MG63 (cell line): ENCODE measurements around the gene BICD2. TPM values are rescaled to one million over a fixed set of nuclear protein-coding genes. Genes with fewer than 3 reads are reported as not detected.
A peak's percentile ranks its signal among the peaks of the same experiment; 100 is the strongest.

ENCODE experiments used
- DNase-seq: peaks from one replicate; pipeline ENCODE4 v3.0.0-alpha.2; 2020
- H3K27me3 ChIP-seq: fragments of 250-450 bp; sonication (Bioruptor Pico); 2 replicates; pipeline ENCODE4 v1.5.1; 2020; ENCODE audit warnings: mild to moderate bottlenecking, moderate library complexity
- H3K36me3 ChIP-seq: fragments of 250-450 bp; sonication (Bioruptor Pico); 2 replicates; pipeline ENCODE4 v1.5.1; 2020; ENCODE audit warnings: mild to moderate bottlenecking, moderate library complexity
- H3K4me3 ChIP-seq: fragments of 250-450 bp; sonication (Bioruptor Pico); 2 replicates; pipeline ENCODE4 v1.5.1; 2020; ENCODE audit warnings: mild to moderate bottlenecking, moderate library complexity
- H3K9me3 ChIP-seq: fragments of 250-450 bp; sonication (Bioruptor Pico); 2 replicates; pipeline ENCODE4 v1.5.1; 2020; ENCODE audit warnings: mild to moderate bottlenecking, moderate library complexity
- total RNA-seq: library from RNA; depleted of rRNA; stranded (reverse); fragments of >200 nt; shearing (Covaris generic); gene quantifications from 2 replicates; pipeline ENCODE4 v1.2.3, GENCODE V29; 2014; ENCODE audit warnings: low replicate concordance

BICD2 gene
- total RNA-seq, 1 experiment from 2014 or later = 49.5 TPM

DNA sequence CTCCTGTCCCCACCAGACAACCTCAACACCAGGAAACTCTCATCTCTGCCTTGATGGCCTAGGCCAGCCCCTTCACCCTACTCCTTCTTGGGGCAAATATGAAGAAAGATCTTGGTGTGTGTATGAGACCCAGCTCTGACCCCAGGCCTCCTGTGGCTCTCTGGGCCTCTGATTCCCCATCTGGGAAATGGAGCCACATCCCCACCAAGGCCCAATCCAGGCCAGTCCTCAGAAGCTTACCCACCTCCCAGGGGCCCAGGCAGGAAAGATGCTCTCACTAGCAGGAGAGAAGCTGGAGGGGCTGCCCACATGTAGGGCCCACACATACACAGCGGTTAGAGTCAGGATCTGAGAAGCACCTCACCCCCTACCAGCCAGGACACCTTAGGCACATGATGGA, 38.9 kb downstream of the BICD2 start:
- peaks cover 23% of the 10 kb centered on the region for H3K36me3 ChIP-seq

GRCh38 chr9:92725266-92725545, 39.4 kb downstream of the BICD2 start:
- Histone ChIP-seq H3K27me3 (no peaks in the 10 kb centered on the region), H3K9me3 (no peaks in the 10 kb centered on the region), H3K36me3 (peaks cover 23% of the 10 kb centered on the region), H3K4me3 (no peak overlapping the region)
- no peak for DNase-seq

More for the DNA sequence above, 38.9 kb downstream of the BICD2 start:
- H3K9me3 ChIP-seq = no peaks in the 10 kb centered on the region
- no peak for DNase-seq
- H3K27me3 ChIP-seq = no peaks in the 10 kb centered on the region
- H3K4me3 ChIP-seq = no peak overlapping the region

GRCh38 chr9:92724528-92725265, 39.9 kb downstream of the BICD2 start:
- no peak overlapping the region for H3K4me3 ChIP-seq
- DNase-seq = no peak
- no peaks in the 10 kb centered on the region for H3K9me3 ChIP-seq
- H3K27me3 ChIP-seq = no peaks in the 10 kb centered on the region
- H3K36me3 ChIP-seq = peaks cover 26% of the 10 kb centered on the region

DNA sequence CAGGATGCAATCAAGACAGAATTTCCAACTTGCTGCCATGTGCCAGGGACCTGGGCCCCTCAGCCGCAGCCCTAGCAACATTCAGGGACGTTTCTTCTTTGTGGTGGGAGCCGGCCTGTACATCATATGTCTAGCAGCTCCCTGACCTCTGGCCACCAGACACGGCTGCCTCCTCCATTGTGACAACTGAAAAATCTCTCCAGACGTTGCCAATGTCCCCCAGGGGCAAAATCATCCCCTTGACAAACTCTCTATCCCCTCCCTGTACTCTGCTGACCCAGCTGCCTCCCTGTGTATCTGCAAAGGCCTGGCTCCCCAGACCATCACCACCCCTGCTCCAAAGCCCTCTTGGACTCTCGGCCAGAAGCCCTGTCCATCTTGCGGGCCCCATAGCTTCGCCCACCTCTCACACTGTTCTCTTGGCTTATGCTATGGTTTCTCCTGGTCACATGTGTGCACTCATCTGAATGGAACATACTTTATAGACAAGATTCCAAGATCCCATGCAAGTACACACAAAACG, 40.8 kb downstream of the BICD2 start:
- H3K27me3 ChIP-seq = no peaks in the 10 kb centered on the region
- H3K36me3 ChIP-seq = peaks cover 30% of the 10 kb centered on the region
- no peak overlapping the region for H3K4me3 ChIP-seq
- no peak for DNase-seq
- H3K9me3 ChIP-seq = no peaks in the 10 kb centered on the region

- no peak overlapping the region for H3K4me3 ChIP-seq
- H3K9me3 ChIP-seq = no peaks in the 10 kb centered on the region
- no peaks in the 10 kb centered on the region for H3K27me3 ChIP-seq
- H3K36me3 ChIP-seq = peaks cover 26% of the 10 kb centered on the region
- no peak for DNase-seq
Measured at GRCh38 chr9:92723299-92723625, 41.4 kb downstream of the BICD2 start.

DNA sequence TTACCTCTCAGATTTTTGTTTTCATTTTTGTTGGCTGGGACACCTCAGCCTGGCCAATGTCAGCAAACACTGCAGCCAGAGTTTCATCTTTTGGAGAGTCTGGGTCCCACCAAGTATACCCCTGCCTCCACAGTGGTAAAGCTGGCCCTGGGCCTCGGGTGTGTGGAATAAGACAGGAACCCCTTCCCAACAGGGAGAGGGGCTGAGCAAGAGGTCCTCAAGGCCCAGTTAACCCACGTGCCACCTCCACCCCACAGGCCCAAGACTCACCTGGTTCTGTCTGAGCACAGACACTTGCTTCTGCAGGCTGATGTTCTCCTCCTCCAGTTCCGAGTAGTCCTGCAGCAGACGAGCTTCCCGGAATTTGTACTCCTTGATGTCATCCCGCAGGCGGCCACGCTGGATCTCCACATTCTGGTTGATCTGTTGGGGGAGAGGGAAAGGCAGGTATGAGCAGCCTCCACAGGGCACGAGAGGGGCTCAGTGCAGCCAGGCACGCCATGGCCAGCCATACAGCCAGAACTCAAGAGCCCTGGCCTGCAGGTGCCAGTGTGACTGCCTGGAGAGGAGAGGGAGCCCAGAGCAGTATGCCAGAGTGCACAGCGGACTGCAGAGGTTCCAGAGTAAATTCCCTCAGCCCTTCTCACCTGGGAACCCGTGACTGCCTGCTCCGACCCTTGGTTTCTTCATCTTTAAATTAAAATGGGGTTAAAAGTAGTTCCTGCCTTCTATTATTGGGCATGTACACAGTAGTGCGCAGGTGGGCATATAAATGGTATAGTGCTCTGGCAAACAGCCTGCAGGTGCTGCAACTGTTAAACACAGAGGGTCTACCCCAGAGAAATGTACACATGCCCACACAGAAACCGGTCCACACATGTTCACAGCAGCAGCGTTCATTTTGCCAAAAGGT, 42.0 kb downstream of the BICD2 start:
- DNase-seq = no peak
- H3K36me3 ChIP-seq = peaks cover 26% of the 10 kb centered on the region
- H3K4me3 ChIP-seq = no peak overlapping the region
- H3K9me3 ChIP-seq = no peaks in the 10 kb centered on the region
- H3K27me3 ChIP-seq = no peaks in the 10 kb centered on the region

GRCh38 chr9:92721548-92721947, 43.1 kb downstream of the BICD2 start:
- Histone ChIP-seq H3K36me3 (peaks cover 22% of the 10 kb centered on the region), H3K27me3 (no peaks in the 10 kb centered on the region), H3K9me3 (no peaks in the 10 kb centered on the region), H3K4me3 (no peak overlapping the region)
- DNase-seq = no peak

- no peak for DNase-seq
- Histone ChIP-seq H3K4me3 (no peak overlapping the region), H3K9me3 (no peaks in the 10 kb centered on the region), H3K36me3 (peaks cover 27% of the 10 kb centered on the region), H3K27me3 (no peaks in the 10 kb centered on the region)
Measured at GRCh38 chr9:92720807-92721535, 43.7 kb downstream of the BICD2 start.

GRCh38 chr9:92720209-92720765, 44.3 kb downstream of the BICD2 start:
- DNase-seq = no peak

DNA sequence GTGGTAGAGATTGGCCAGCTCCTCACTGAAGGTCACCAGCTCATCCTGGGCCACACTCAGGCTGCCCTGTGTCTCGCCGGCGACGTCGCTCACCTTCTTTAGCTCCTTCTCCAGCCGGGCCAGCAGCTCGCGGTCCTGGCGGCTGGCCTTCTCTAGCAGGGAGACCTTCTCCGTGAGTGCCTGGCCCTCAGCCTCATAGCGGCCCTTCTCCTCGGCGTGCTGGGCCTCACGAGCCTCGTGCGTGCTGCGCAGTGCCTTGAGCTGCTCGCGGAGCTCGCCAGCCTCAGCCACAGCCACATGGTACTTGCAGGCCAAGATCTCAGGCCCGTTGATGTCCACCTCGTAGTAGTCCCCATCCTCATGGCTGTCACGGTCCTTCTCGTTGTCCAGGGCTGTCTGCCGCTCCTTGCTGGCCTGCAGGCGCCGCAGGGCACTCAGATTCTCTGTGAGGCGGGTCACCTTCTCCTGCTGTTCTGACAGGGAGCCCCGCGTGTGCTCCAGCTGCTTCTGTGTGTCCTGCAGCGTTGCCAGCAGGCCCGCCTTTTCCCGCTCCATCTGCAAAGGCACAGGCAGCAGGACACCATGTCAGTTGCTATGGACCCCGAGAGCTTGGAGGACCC, 45.5 kb downstream of the BICD2 start:
- Histone ChIP-seq H3K36me3 (peaks cover 41% of the 10 kb centered on the region), H3K9me3 (no peaks in the 10 kb centered on the region)

More at GRCh38 chr9:92720209-92720765, 44.3 kb downstream of the BICD2 start:
- peaks cover 33% of the 10 kb centered on the region for H3K36me3 ChIP-seq
- no peaks in the 10 kb centered on the region for H3K27me3 ChIP-seq
- no peak overlapping the region for H3K4me3 ChIP-seq
- no peaks in the 10 kb centered on the region for H3K9me3 ChIP-seq

DNA sequence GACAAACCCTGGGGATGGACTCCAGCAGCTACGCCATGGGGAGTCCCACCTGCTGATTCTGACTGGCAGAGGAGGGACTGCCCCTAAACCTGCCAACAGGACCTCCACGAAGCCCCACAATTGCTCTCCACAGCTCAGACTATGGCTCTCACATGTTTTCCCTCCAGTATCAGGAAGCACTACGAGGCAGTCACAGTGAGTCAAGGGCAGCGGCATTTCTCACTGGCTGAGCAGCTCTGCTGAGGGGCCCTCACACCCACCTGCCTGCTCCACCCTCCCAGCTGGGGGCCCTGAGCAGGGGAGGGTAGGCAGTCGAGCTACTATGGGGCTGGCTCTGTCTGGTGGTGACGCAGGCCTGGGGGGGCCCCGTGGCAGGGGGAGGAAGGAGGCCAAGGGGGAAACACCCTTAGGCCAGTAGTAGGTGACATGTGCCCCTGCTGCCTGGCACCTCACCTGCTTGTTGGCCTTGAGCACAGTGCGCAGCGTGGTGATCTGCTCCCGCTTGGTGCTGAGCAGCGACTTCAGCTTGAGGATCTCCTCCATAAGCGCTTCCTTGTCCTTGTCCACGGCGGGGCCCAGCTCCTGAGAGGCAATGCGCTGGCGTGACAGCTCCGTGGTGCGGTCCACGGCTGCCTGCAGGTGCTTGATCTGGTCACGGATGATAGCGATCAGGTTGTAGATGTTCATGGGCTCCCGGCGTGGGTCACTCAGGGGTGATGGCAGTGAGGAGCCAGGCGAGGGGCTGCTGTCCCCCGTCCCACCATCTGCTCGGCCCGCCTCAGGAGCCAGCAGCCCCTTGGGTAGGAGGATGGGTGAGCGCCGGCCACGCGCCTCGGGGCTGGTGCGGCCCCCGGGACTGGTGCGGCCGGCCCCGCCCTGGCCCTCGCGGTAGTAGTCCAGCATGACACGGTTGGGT, 46.3 kb downstream of the BICD2 start:
- no peaks in the 10 kb centered on the region for H3K9me3 ChIP-seq
- no peaks in the 10 kb centered on the region for H3K27me3 ChIP-seq
- peaks cover 42% of the 10 kb centered on the region for H3K36me3 ChIP-seq
- H3K4me3 ChIP-seq = no peak overlapping the region
- DNase-seq = no peak

More for the DNA sequence above, 45.5 kb downstream of the BICD2 start:
- no peak for DNase-seq
- Histone ChIP-seq H3K4me3 (no peak overlapping the region), H3K27me3 (no peaks in the 10 kb centered on the region)

- Histone ChIP-seq H3K9me3 (no peaks in the 10 kb centered on the region), H3K27me3 (no peaks in the 10 kb centered on the region), H3K36me3 (peaks cover 46% of the 10 kb centered on the region), H3K4me3 (no peak overlapping the region)
- no peak for DNase-seq
Measured at GRCh38 chr9:92717201-92718085, 47.2 kb downstream of the BICD2 start.

DNA sequence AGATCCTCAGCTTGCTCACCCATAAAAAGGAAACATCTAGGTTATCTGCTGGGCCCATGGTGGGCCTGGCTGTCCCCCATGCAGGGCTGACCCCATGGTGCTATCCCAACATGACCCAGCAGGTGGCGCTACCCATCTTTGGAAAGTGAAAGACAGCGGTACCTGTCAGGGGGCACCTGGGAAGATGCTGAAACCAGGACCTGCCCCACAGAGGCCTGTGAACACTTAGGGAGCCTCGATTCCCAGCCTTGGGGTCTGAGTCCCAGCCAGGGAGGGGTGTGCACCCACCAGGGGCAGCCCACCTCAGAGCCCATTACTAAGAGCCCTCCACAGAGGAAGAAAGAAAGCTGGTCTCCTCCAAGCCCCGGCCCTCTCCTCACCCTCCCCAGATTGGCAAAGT, 48.1 kb downstream of the BICD2 start:
- peaks cover 44% of the 10 kb centered on the region for H3K36me3 ChIP-seq
- H3K9me3 ChIP-seq = no peaks in the 10 kb centered on the region
- peak; percentile 35 for DNase-seq
- H3K4me3 ChIP-seq = no peak overlapping the region
- H3K27me3 ChIP-seq = no peaks in the 10 kb centered on the region

- DNase-seq = no peak
- H3K27me3 ChIP-seq = no peaks in the 10 kb centered on the region
- H3K9me3 ChIP-seq = no peaks in the 10 kb centered on the region
- H3K4me3 ChIP-seq = no peak overlapping the region
- H3K36me3 ChIP-seq = peaks cover 46% of the 10 kb centered on the region
Measured at GRCh38 chr9:92715488-92716231, 49.0 kb downstream of the BICD2 start.
